Endometrial microvascular endothelial cells (primary cell): ENCODE data around the gene RPS28. TPM values are rescaled to one million over a fixed set of nuclear protein-coding genes. Genes with fewer than 3 reads are reported as not detected.
"Not testable (repeated sequence)": the region's sequence is repeated elsewhere in the genome, so short reads cannot be mapped to it uniquely, and the experiment has no call there.

ENCODE experiments used
- in situ Hi-C: cut with HindIII; loops from 2 replicates; pipeline ENCODE4 v1.10.0; 2017; ENCODE audit warnings: low sequenced_read_pairs, low pct_unique_long_range_greater_than_20kb; ENCODE audit errors: inconsistent ontology term
- total RNA-seq: library from RNA; depleted of rRNA; stranded (reverse); fragments of >200 nt; gene quantifications from one replicate; pipeline ENCODE4 v1.2.3, GENCODE V29; 2015; ENCODE audit errors: inconsistent ontology term

RPS28 gene
- total RNA-seq, 1 donor from 2014 or later = 352 TPM

GRCh38 chr19:8318835-8319234, 2.5 kb upstream of the RPS28 start:
- in situ Hi-C loops = not testable (repeated sequence)

DNA sequence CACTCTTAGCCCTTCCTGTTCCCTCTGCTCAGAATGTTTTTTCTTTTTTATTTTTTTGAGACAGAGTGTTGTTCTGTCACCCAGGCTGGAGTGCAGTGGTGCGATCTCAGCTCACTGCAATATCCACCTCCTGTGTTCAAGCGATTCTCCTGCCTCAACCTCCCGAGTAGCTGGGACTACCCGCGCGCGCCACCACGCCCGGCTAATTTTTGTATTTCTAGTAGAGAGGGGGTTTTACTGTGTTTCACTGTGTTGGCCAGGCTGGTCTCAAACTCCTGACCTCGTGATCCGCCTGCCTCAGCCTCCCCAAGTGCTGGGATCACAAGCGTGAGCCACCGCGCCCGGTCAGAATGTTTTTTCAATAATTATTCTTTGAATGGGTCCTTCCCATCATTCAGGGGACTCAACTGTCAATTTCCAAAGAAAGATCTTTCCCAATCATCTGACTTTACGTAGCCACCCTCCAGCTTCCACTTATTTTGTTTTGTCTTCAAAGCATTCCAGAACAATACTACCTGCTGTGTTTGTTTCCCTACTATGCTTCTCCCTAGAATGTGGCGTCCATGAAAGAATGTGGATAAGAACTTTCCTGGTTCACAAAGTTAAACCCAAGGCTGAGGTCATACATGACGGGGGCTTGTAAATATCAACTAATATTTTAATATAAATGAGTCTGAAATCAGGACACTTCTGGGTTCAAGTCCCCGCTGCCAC, 1.3 kb upstream of the RPS28 start:
- in situ Hi-C loops = no loop called here

DNA sequence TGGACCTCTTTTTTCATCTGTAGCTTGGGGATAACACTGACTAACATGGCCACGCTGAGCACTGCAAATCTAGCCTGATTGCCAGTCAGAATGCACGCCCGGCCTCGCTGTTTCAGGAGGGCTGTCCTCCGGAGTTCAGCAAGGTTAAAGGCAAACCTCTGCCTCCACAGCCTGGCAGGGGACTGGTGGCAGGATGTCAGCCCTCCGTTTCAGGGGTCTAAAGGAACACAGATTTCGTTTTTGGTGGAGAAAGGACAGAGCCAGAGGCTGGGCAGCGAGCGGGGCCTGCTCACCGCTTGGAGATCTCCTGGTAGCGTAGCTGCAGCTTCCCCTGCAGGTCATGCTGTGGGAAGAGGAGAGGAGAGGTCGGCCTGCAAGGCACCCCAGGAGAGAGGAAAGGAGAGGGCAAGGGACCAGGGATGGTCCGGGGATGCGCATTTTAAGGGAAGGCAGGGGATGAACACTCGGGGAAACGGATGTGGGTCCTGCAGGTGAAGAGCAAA, 681 bp upstream of the RPS28 start:
- in situ Hi-C loops = no loop called here

GRCh38 chr19:8321986-8322637, 816 bp downstream of the RPS28 start:
- in situ Hi-C loops = no loop called here

DNA sequence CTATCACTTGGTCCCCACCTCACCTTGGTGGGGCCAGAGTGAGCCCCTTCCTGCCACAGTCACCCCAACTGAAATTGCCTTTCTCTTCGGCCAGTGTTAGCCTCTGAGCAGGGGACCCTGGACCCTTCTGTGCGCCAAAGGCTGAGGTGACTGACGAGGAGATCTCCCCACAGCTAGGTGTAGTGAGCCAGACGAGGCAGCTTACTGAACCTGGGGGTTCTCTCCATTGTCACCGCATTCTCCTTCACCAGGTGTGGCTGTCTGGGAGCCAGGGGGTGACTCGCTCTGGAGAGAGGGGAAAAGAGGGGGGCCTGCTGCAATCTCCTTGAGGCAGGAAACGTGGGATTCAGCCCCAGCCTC, 1.3 kb downstream of the RPS28 start:
- in situ Hi-C loops = no loop called here

- in situ Hi-C loops = no loop called here
These were observed 2.5 kb downstream of the RPS28 start for GRCh38 chr19:8323781-8324185.

- in situ Hi-C loops = no loop called here
These were observed 3.1 kb downstream of the RPS28 start for GRCh38 chr19:8324186-8325050.

- in situ Hi-C loops = no loop called here
These were observed 4.2 kb downstream of the RPS28 start for GRCh38 chr19:8325454-8325853.

GRCh38 chr19:8329996-8330395, 8.7 kb downstream of the RPS28 start:
- in situ Hi-C loops = no loop called here

DNA sequence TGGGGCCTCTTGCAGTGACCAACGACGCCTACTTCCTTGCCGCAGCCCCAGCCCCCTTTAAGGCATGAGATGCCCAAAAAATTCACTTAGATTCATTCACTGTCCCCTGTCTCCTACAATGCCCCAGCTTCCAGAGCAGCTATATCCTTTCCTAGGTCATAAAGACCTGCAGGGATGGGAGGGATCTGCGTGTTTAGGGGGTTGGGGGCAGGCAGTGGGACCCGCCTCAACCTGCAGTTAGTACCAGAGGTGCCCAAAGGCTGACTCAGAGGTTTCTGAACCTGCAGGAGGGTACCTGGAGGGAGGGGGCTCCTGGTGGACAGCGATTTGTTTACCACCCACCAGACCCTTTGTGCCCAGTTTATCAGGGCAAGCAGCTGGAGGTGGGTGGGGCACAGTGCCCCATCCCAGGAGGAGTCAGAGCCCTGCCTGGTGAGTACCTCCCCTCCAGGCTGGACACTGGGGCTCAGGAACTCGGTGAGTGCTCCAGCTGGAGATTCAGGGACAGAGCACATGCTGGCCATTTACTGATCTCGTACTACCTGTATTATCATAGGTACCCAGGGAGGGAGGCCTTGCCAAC, 10.1 kb downstream of the RPS28 start:
- in situ Hi-C loops = no loop called here

GRCh38 chr19:8332976-8333766, 11.9 kb downstream of the RPS28 start:
- in situ Hi-C loops = no loop called here

GRCh38 chr19:8333767-8334457, 12.6 kb downstream of the RPS28 start:
- in situ Hi-C loops = no loop called here

- in situ Hi-C loops = no loop called here
These were observed 13.4 kb downstream of the RPS28 start for GRCh38 chr19:8334458-8335342.

DNA sequence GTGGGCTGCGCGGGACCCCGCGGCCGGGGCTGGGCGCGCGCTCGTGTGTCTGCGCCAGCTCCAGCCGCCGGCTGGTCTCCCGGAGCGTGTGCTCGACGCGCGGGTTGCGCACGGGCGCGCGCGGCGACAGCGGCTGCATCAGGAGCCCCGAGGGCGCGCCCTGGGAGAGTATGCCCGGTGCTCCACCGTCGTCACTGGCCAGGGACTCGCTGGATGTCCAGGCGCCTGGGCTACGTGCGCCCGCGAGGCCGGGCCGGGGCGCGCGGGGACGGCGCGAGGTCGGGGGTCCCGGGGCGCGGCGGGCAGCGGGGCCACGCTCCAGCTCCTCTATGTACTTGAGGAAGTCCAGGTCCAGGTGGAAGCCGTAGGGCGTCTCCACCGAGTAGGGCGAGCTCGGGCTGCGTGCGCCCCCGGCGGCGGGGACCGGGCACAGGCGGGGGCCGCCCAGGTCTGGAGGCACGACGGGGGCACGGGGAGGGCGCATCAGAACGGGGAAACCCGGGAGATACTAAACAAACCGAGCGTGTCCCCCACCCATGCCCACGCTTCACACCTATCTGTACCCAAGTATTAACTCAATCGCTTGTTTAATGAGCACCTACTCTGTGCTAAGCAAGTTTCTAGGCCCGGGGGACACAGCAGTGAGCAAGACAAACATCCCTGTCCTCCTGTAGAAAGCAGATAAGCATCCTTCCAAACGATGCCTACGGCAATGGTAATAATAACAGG, 14.2 kb downstream of the RPS28 start:
- in situ Hi-C loops = no loop called here

GRCh38 chr19:8336072-8336569, 14.8 kb downstream of the RPS28 start:
- in situ Hi-C loops = no loop called here

DNA sequence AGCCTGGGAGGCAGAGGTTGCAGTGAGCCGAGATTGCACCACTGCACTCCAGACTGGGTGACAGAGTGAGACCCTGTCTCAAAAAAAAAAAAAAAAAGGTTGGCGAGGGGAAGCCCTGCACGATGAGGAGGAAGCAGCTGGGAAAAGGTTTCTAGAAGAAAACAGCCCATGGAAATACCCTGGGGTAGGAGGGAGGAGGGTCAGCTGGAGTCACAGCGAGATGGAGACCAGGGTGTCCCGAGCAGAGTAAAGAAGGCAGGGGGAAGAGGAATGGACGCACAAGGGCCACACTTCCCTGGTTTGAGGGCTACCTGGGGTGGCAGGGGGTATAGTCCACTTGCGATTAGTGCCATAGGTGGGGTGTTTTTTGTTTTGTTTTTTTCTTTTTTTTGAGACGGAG, 15.4 kb downstream of the RPS28 start:
- in situ Hi-C loops = no loop called here
